Measurements from ENCODE around the gene PARD3. TPM values are rescaled to one million over a fixed set of nuclear protein-coding genes. Genes with fewer than 3 reads are reported as not detected.

PARD3 gene
- total RNA-seq, 2 experiments from 2014 or later = 2.2 to 2.8 TPM

GRCh38 chr10:34113504-34114225, 701.4 kb downstream of the PARD3 start:
- DNase-seq = no peak
- intact Hi-C loops (cut with DNase I, micrococcal nuclease) = no loop called here
- Mint-ChIP-seq H3K36me3 (ENCODE audit: low read depth) (no peaks in the 10 kb centered on the region), H3K27ac (no peak overlapping the region), H3K4me1 (no peaks in the 10 kb centered on the region), H3K27me3 (no peaks in the 10 kb centered on the region), H3K4me3 (no peak overlapping the region), H3K9me3 (ENCODE audit: low read depth) (no peaks in the 10 kb centered on the region)
- POLR2A ChIA-PET = no interaction called here
- CTCF ChIA-PET = no interaction called here
- ATAC-seq = no peak

- ChIA-PET CTCF (no interaction called here), POLR2A (no interaction called here)
- intact Hi-C loops (cut with DNase I, micrococcal nuclease) = no loop called here
- H3K4me1 Mint-ChIP-seq = no peaks in the 10 kb centered on the region
- no peaks in the 10 kb centered on the region for H3K27me3 Mint-ChIP-seq
- no peak overlapping the region for H3K4me3 Mint-ChIP-seq
- ATAC-seq = no peak
- H3K36me3 Mint-ChIP-seq (ENCODE audit: low read depth) = no peaks in the 10 kb centered on the region
- no peak overlapping the region for H3K27ac Mint-ChIP-seq
- no peak for DNase-seq
- no peaks in the 10 kb centered on the region for H3K9me3 Mint-ChIP-seq (ENCODE audit: low read depth)
These were observed 702.8 kb downstream of the PARD3 start for GRCh38 chr10:34112171-34112782.

GRCh38 chr10:34111179-34111578, 703.9 kb downstream of the PARD3 start:
- H3K9me3 Mint-ChIP-seq (ENCODE audit: low read depth) = no peaks in the 10 kb centered on the region
- intact Hi-C loops (cut with DNase I, micrococcal nuclease) = no loop called here
- H3K36me3 Mint-ChIP-seq (ENCODE audit: low read depth) = no peaks in the 10 kb centered on the region
- H3K27ac Mint-ChIP-seq = no peak overlapping the region
- peaks cover 2% of the 10 kb centered on the region for H3K27me3 Mint-ChIP-seq
- ATAC-seq (no peak), DNase-seq (no peak)
- CTCF ChIA-PET = no interaction called here
- H3K4me1 Mint-ChIP-seq = no peaks in the 10 kb centered on the region
- POLR2A ChIA-PET = no interaction called here
- no peak overlapping the region for H3K4me3 Mint-ChIP-seq

- POLR2A ChIA-PET = no interaction called here
- H3K27ac Mint-ChIP-seq = no peak overlapping the region
- H3K27me3 Mint-ChIP-seq = peaks cover 4% of the 10 kb centered on the region
- no peaks in the 10 kb centered on the region for H3K9me3 Mint-ChIP-seq (ENCODE audit: low read depth)
- intact Hi-C loops (cut with DNase I, micrococcal nuclease) = no loop called here
- no peak overlapping the region for H3K4me3 Mint-ChIP-seq
- CTCF ChIA-PET = no interaction called here
- DNase-seq (no peak), ATAC-seq (no peak)
- H3K36me3 Mint-ChIP-seq (ENCODE audit: low read depth) = no peaks in the 10 kb centered on the region
- H3K4me1 Mint-ChIP-seq = no peaks in the 10 kb centered on the region
These were observed 705.0 kb downstream of the PARD3 start for GRCh38 chr10:34109952-34110702.

- CTCF ChIA-PET = no interaction called here
- intact Hi-C loops (cut with DNase I, micrococcal nuclease) = no loop called here
- H3K27ac Mint-ChIP-seq = no peak overlapping the region
These were observed 705.6 kb downstream of the PARD3 start for GRCh38 chr10:34109495-34109894.

GRCh38 chr10:34107626-34108516, 707.2 kb downstream of the PARD3 start:
- intact Hi-C loops (cut with DNase I, micrococcal nuclease) = no loop called here
- Mint-ChIP-seq H3K4me3 (no peak overlapping the region), H3K9me3 (ENCODE audit: low read depth) (no peaks in the 10 kb centered on the region), H3K4me1 (no peaks in the 10 kb centered on the region), H3K36me3 (ENCODE audit: low read depth) (no peaks in the 10 kb centered on the region), H3K27ac (no peak overlapping the region), H3K27me3 (peaks cover 4% of the 10 kb centered on the region)
- ChIA-PET CTCF (no interaction called here), POLR2A (no interaction called here)
- DNase-seq (no peak), ATAC-seq (no peak)

More at GRCh38 chr10:34109495-34109894, 705.6 kb downstream of the PARD3 start:
- Mint-ChIP-seq H3K27me3 (peaks cover 4% of the 10 kb centered on the region), H3K9me3 (ENCODE audit: low read depth) (no peaks in the 10 kb centered on the region), H3K4me3 (no peak overlapping the region), H3K36me3 (ENCODE audit: low read depth) (no peaks in the 10 kb centered on the region), H3K4me1 (no peaks in the 10 kb centered on the region)
- POLR2A ChIA-PET = no interaction called here
- no peak for DNase-seq
- no peak for ATAC-seq

- ChIA-PET CTCF (no interaction called here), POLR2A (no interaction called here)
- intact Hi-C loops (cut with DNase I, micrococcal nuclease) = no loop called here
- peaks cover 4% of the 10 kb centered on the region for H3K27me3 Mint-ChIP-seq
- no peaks in the 10 kb centered on the region for H3K4me1 Mint-ChIP-seq
- H3K9me3 Mint-ChIP-seq (ENCODE audit: low read depth) = no peaks in the 10 kb centered on the region
- no peak for DNase-seq
- H3K27ac Mint-ChIP-seq = no peak overlapping the region
- H3K36me3 Mint-ChIP-seq (ENCODE audit: low read depth) = no peaks in the 10 kb centered on the region
- ATAC-seq = no peak
- no peak overlapping the region for H3K4me3 Mint-ChIP-seq
These were observed 708.7 kb downstream of the PARD3 start for GRCh38 chr10:34106356-34106885.

- no peaks in the 10 kb centered on the region for H3K36me3 Mint-ChIP-seq (ENCODE audit: low read depth)
- DNase-seq (no peak), ATAC-seq (no peak)
- ChIA-PET CTCF (no interaction called here), POLR2A (no interaction called here)
- intact Hi-C loops (cut with DNase I, micrococcal nuclease) = no loop called here
- peaks cover 4% of the 10 kb centered on the region for H3K27me3 Mint-ChIP-seq
- no peaks in the 10 kb centered on the region for H3K4me1 Mint-ChIP-seq
- H3K4me3 Mint-ChIP-seq = no peak overlapping the region
- no peaks in the 10 kb centered on the region for H3K9me3 Mint-ChIP-seq (ENCODE audit: low read depth)
- no peak overlapping the region for H3K27ac Mint-ChIP-seq
These were observed 710.1 kb downstream of the PARD3 start for GRCh38 chr10:34104829-34105572.

- CTCF ChIA-PET = interaction anchor here (0.6 kb wide), 1 partner anchor 544 kb away, joined by 4 read pairs; no protein-coding TSS in a partner anchor
- no peak for ATAC-seq
- no peak overlapping the region for H3K4me3 Mint-ChIP-seq
These were observed 712.1 kb downstream of the PARD3 start for GRCh38 chr10:34102893-34103506.

GRCh38 chr10:34102237-34102673, 712.8 kb downstream of the PARD3 start:
- CTCF ChIA-PET = no interaction called here

More at GRCh38 chr10:34102893-34103506, 712.1 kb downstream of the PARD3 start:
- H3K4me1 Mint-ChIP-seq = no peaks in the 10 kb centered on the region
- no peaks in the 10 kb centered on the region for H3K9me3 Mint-ChIP-seq (ENCODE audit: low read depth)
- no peak overlapping the region for H3K27ac Mint-ChIP-seq
- no peaks in the 10 kb centered on the region for H3K36me3 Mint-ChIP-seq (ENCODE audit: low read depth)
- intact Hi-C loops (cut with DNase I, micrococcal nuclease) = no loop called here
- POLR2A ChIA-PET = no interaction called here
- DNase-seq = no peak
- H3K27me3 Mint-ChIP-seq = peaks cover 4% of the 10 kb centered on the region

More at GRCh38 chr10:34102237-34102673, 712.8 kb downstream of the PARD3 start:
- Mint-ChIP-seq H3K4me1 (no peaks in the 10 kb centered on the region), H3K9me3 (ENCODE audit: low read depth) (no peaks in the 10 kb centered on the region), H3K27ac (no peak overlapping the region), H3K4me3 (no peak overlapping the region), H3K36me3 (ENCODE audit: low read depth) (no peaks in the 10 kb centered on the region), H3K27me3 (peaks cover 4% of the 10 kb centered on the region)
- intact Hi-C loops (cut with DNase I, micrococcal nuclease) = no loop called here
- ATAC-seq = no peak
- POLR2A ChIA-PET = no interaction called here
- DNase-seq = no peak

Data from activated CD4-positive, alpha-beta T cell treated with anti-CD3 and anti-CD28 coated beads for 36 hours (primary cell).